CD4-positive, alpha-beta T cell (primary cell): ENCODE results near the gene SNED1. TPM values are rescaled to one million over a fixed set of nuclear protein-coding genes. Genes with fewer than 3 reads are reported as not detected.

ENCODE experiments used
- ATAC-seq: fragments of 200-7000 bp; cut with Tn5 transposase; one replicate; pipeline ENCODE4 v1.10.0; 2022; ENCODE audit warnings: mild to moderate bottlenecking; ENCODE audit not compliant: poor library complexity
- CTCF ChIA-PET: fragments of 350-600 bp; sonication (Branson Sonifier 250); formaldehyde crosslinking; loops from one replicate; lab custom pipeline; 2021; ENCODE audit warnings: antibody characterized with exemption, inconsistent platforms; lab: Charles Lee
- POLR2A ChIA-PET: fragments of 350-600 bp; sonication (Branson Sonifier 250); formaldehyde crosslinking; loops from one replicate; lab custom pipeline; 2021; ENCODE audit warnings: antibody characterized with exemption, inconsistent platforms; lab: Charles Lee
- DNase-seq, 14 experiments: peaks; one replicate each; pipeline ENCODE4 v3.0.0-alpha.2; 2013 to 2020; ENCODE audit warnings: mixed read lengths in 2 of 14
- H3K27ac ChIP-seq, 2 donors: one replicate each; pipeline versions ENCODE4 v1.5.1 to v1.7.0; 2013; ENCODE audit warnings: low read length in 2 of 2, low read depth in 1 of 2, mild to moderate bottlenecking in 1 of 2
- H3K27me3 ChIP-seq, 2 experiments: 1 replicate in 1 of 2; 2 replicates in 1 of 2; pipeline versions ENCODE4 v1.6.1 to v1.7.0; 2013; ENCODE audit warnings: low read length in 2 of 2, control low read depth in 1 of 2, mild to moderate bottlenecking in 1 of 2, moderate library complexity in 1 of 2; ENCODE audit not compliant: insufficient read depth in 2 of 2, control insufficient read depth in 1 of 2
- H3K36me3 ChIP-seq: one replicate; pipeline ENCODE4 v1.6.1; 2013; ENCODE audit warnings: low read length, control low read depth; ENCODE audit not compliant: insufficient read depth
- H3K4me1 ChIP-seq: one replicate; pipeline ENCODE4 v1.6.1; 2013; ENCODE audit warnings: low read length, control low read depth; ENCODE audit not compliant: insufficient read depth
- H3K4me3 ChIP-seq: one replicate; pipeline ENCODE4 v1.5.1; 2013; ENCODE audit warnings: mild to moderate bottlenecking, low read length, moderate library complexity
- H3K9me3 ChIP-seq, 2 experiments: 1 replicate in 1 of 2; 2 replicates in 1 of 2; pipeline versions ENCODE4 v1.6.1 to v1.7.0; 2013; ENCODE audit warnings: low read length in 2 of 2, mild to moderate bottlenecking in 2 of 2, control low read depth in 1 of 2, moderate library complexity in 1 of 2; ENCODE audit not compliant: control insufficient read depth in 1 of 2, insufficient read depth in 1 of 2
- H3K27ac Mint-ChIP-seq: one replicate; pipeline ENCODE4 v1.8.0; 2020; ENCODE audit warnings: mixed read lengths
- H3K27me3 Mint-ChIP-seq: one replicate; pipeline ENCODE4 v1.8.0; 2021; ENCODE audit warnings: mixed read lengths
- H3K36me3 Mint-ChIP-seq: one replicate; pipeline ENCODE4 v1.8.0; 2021; ENCODE audit warnings: low read depth, mixed read lengths
- H3K4me1 Mint-ChIP-seq: one replicate; pipeline ENCODE4 v1.8.0; 2021; ENCODE audit warnings: low read depth, mixed read lengths
- H3K4me3 Mint-ChIP-seq: one replicate; pipeline ENCODE4 v1.8.0; 2020; ENCODE audit warnings: mild to moderate bottlenecking, mixed read lengths
- H3K9me3 Mint-ChIP-seq: one replicate; pipeline ENCODE4 v1.8.0; 2020; ENCODE audit warnings: mixed read lengths
- intact Hi-C, 2 experiments: fragments of 100-400 bp; cut with DNase I in 1 of 2; cut with micrococcal nuclease in 1 of 2; formaldehyde crosslinking; loops; one replicate each; pipeline versions ENCODE4 v1.15.1 to v1.9.0; 2023 to 2025; cut with DNase I, micrococcal nuclease
- total RNA-seq, 174 experiments: library from RNA in 2 of 174; stranded (reverse) in 2 of 174; gene quantifications; one replicate each; pipeline ENCODE4 v1.2.3 and lab custom pipeline; 2021 to 2026
- TF ChIP-seq, protein P1 (sequence below): fragments of 200-600 bp; IDR thresholded peaks from one replicate; pipeline ENCODE4 v1.8.0; 2022; ENCODE audit warnings: antibody characterized with exemption, mild to moderate bottlenecking

Gene SNED1
- total RNA-seq, 2 experiments from 2014 or later, result 42.0 to 42.7 TPM

DNA sequence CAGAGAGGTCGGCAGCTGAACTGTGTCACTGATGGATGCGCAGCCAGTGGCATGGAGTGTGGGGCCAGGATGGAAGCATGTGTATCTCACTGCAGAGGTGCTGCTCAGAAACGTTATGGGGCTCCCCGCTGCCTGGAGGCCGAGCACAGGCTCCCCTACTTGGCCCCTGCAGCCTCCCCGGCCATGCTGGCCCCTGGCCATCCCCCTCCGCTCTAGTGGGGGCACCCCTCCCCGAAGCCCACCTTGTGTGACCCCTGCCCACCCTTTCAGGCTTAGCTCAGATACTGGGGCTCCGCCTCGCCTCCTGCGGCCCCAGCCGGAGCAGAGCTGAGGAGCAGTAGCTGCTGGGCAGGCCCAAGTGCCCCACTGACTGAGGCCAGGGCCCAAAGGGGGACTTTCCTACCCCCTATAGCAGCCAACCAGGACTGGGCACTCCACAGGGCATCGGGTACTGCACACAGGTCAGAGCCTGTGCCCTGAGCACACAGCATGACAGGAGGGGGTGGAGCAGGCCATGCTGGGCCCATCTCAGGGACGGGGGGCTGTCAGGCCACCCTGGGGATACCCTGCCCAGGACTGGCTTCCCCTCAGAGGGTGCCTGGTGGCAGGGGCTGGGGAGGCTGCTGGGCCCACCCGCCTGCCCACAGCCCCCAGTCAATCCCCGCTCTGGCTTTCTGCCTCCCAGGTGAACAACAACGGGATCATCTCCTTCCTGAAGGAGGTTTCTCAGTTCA is 31.3 kb downstream of the SNED1 start:
- Histone ChIP-seq H3K36me3 (no peaks in the 10 kb centered on the region), H3K27me3 (no peaks in the 10 kb centered on the region), H3K4me3 (no peak overlapping the region), H3K4me1 (no peaks in the 10 kb centered on the region), H3K27ac (no peak overlapping the region), H3K9me3 (peaks cover 23 to 32% of the 10 kb centered on the region in 2 experiments)
- Mint-ChIP-seq H3K27ac (no peak overlapping the region), H3K27me3 (no peaks in the 10 kb centered on the region), H3K4me3 (no peak overlapping the region), H3K9me3 (peaks cover 10% of the 10 kb centered on the region), H3K4me1 (no peaks in the 10 kb centered on the region), H3K36me3 (peaks cover 17% of the 10 kb centered on the region)
- TF ChIP-seq, protein P1, sequence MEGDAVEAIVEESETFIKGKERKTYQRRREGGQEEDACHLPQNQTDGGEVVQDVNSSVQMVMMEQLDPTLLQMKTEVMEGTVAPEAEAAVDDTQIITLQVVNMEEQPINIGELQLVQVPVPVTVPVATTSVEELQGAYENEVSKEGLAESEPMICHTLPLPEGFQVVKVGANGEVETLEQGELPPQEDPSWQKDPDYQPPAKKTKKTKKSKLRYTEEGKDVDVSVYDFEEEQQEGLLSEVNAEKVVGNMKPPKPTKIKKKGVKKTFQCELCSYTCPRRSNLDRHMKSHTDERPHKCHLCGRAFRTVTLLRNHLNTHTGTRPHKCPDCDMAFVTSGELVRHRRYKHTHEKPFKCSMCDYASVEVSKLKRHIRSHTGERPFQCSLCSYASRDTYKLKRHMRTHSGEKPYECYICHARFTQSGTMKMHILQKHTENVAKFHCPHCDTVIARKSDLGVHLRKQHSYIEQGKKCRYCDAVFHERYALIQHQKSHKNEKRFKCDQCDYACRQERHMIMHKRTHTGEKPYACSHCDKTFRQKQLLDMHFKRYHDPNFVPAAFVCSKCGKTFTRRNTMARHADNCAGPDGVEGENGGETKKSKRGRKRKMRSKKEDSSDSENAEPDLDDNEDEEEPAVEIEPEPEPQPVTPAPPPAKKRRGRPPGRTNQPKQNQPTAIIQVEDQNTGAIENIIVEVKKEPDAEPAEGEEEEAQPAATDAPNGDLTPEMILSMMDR, result no peak
- intact Hi-C loops, result loop anchor here in 1 of 2 experiments (10.0 kb wide), 1 partner anchor 75 kb away; the partner anchor contains the start of gene MTERF4
- POLR2A ChIA-PET, result no interaction called here
- DNase-seq (no peak), ATAC-seq (no peak)
- CTCF ChIA-PET, result no interaction called here

DNA sequence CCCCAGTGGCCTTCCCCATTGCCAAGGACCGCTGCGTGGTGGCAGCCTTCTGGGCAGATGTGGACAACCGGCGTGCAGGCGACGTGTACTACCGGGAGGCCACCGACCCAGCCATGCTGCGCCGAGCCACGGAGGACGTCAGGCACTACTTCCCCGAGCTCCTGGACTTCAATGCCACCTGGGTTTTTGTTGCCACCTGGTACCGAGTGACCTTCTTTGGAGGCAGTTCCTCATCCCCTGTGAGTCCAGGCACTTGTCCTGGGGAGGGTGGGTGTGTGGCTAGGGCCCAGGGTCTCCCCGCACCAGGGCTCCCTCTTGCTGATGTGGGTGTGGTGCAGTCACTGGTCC is 31.9 kb downstream of the SNED1 start:
- no peaks in the 10 kb centered on the region for H3K27me3 Mint-ChIP-seq
- no peak for ATAC-seq
- intact Hi-C loops, result loop anchor here in 1 of 2 experiments (10.0 kb wide), 1 partner anchor 74 kb away; the partner anchor contains the start of gene MTERF4

DNA sequence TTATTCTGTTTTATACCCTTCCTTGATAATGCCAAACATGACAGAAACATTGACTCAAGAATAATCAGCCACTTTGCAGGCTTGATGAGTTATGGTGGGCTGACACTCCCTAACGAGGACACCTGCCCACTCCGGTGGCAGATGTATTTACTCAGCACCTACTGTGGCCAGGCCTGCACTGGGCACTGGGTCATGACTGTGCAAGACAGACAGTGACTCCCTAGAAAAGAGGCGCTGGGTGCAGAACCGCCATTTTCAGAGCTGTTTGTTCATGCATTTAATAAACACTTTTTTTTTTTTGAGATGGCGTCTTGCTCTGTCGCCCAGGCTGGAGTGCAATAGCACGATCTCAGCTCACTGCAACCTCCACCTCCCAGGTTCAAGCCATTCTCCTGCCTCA is 32.5 kb downstream of the SNED1 start:
- CTCF ChIA-PET, result no interaction called here

More for the DNA sequence above, 31.9 kb downstream of the SNED1 start:
- no peak overlapping the region for H3K4me3 Mint-ChIP-seq
- peaks cover 18 to 28% of the 10 kb centered on the region in 2 experiments for H3K9me3 ChIP-seq
- no peak overlapping the region for H3K27ac Mint-ChIP-seq
- no peak overlapping the region for H3K4me3 ChIP-seq
- TF ChIP-seq, protein P1, result no peak
- ChIA-PET POLR2A (no interaction called here), CTCF (no interaction called here)
- peaks cover 3% of the 10 kb centered on the region for H3K4me1 ChIP-seq
- H3K27ac ChIP-seq, result no peak overlapping the region
- H3K4me1 Mint-ChIP-seq, result peaks cover 4% of the 10 kb centered on the region
- DNase-seq, result no peak
- H3K27me3 ChIP-seq, result no peaks in the 10 kb centered on the region
- peaks cover 17% of the 10 kb centered on the region for H3K36me3 Mint-ChIP-seq
- H3K36me3 ChIP-seq, result no peaks in the 10 kb centered on the region
- H3K9me3 Mint-ChIP-seq, result peaks cover 10% of the 10 kb centered on the region

More for the DNA sequence above, 32.5 kb downstream of the SNED1 start:
- Mint-ChIP-seq H3K36me3 (peaks cover 12% of the 10 kb centered on the region), H3K9me3 (peaks cover 7% of the 10 kb centered on the region), H3K27ac (no peak overlapping the region), H3K4me3 (no peak overlapping the region), H3K4me1 (peaks cover 5% of the 10 kb centered on the region), H3K27me3 (no peaks in the 10 kb centered on the region)
- no peaks in the 10 kb centered on the region for H3K36me3 ChIP-seq
- TF ChIP-seq, protein P1, result no peak
- POLR2A ChIA-PET, result no interaction called here
- no peak overlapping the region for H3K4me3 ChIP-seq
- intact Hi-C loops, result loop anchor here in 1 of 2 experiments (10.0 kb wide), 1 partner anchor 74 kb away; the partner anchor contains the start of gene MTERF4
- DNase-seq, result no peak
- peaks cover 13 to 26% of the 10 kb centered on the region in 2 experiments for H3K9me3 ChIP-seq
- no peak overlapping the region for H3K27ac ChIP-seq
- no peak for ATAC-seq
- no peaks in the 10 kb centered on the region for H3K27me3 ChIP-seq
- peaks cover 4% of the 10 kb centered on the region for H3K4me1 ChIP-seq
